HG02938 (cell line): ENCODE results near the gene TMEM163.
"Not testable (repeated sequence)": the region's sequence is repeated elsewhere in the genome, so short reads cannot be mapped to it uniquely, and the experiment has no call there.

Experiments
- ATAC-seq: cut with Tn5 transposase; IDR thresholded peaks from one replicate; pipeline ENCODE4 v1.9.1; 2021; ENCODE audit warnings: mild to moderate bottlenecking, moderate library complexity; ENCODE audit not compliant: unreplicated experiment

The TMEM163 gene

DNA sequence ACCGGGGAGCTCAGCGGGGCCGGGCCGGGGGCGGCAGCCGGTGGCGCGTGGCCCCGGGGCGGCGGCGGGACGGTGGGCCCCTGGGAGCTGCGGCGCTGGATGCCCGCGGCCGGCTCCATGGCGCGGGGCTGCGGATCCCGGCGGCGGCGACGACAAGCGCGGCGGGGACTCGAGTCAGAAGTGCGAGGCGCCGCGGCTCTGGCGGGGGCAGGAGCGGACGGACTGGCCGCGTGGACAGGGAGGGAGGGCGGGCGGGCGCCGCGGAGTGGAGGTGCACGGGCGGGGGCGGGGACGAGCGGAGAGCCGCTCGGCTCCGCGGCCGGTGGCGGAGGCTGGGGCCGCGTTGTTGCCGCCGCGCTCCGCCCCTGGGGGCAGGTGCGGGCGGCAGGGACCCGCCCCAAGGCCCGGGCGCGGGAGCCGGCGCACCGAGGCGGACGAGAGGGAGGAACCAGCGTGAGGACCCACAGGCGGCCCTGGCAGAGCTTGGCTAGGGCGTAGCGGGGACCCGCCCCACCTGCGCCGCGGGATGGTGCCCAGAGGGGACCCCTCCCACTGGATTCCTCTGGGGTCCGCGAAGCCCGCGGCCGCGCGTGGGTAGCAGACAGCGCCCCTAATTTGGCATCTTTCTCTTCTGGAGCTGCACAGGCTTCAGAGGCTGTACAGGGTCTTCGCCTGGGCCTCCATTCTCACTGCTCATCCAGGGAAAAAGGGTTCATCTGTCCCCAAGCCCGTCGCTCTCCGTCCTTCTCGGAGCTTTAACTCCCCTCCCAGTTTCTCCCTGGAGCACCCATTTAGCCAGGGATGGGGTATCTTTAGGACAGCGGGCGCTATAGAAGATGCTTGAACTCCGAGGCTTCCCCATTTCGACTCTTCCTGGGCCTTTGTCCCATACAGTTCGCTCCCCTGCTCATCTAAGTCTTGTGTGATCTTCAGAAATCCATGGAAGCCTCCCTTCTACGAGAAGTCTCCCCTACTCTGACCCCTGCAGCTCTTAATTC lies at the start of gene TMEM163:
Gene TMEM163, minus strand, starts transcription at position 184 of the 998 bp plus-strand sequence.
- no peak for ATAC-seq

DNA sequence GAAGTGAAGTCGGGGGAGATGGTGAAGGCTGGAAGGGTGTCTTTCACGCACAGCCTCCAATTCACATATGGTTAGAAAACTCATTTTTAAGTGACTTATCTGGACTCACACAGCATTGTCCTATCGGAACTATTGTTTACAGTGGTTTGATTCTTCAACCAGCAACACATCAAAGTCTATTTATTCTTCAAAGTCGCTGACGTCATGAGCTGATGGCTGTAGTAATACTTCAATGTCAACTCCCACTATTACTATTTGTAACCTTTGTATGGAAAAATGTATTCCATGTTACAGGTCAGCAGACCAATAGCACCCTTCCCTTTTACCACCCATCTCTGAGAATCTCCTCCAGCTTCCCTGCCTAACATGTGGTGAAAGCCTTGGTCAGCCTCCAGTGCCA lies 47.8 kb upstream of the TMEM163 start:
- no peak for ATAC-seq

DNA sequence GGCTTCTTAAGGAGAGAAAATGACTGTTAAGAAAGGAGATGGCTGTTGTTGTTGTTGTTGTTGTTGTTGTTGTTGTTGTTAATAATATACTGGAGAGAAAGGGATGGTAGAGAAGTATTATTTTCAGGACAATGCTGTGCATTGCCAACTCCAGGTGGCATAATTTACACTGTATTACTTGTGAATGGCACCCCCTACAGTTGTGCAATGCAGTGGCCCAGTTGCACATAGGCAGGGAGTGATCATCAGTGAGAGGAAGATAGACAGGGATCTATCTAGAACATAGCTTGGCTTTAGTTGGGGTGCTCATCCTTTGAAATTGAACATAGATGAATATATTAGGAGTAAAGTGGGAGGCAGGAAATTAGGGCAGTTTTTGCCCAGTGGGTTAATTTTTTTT lies 47.2 kb upstream of the TMEM163 start:
- no peak for ATAC-seq

- ATAC-seq = no peak
Observed at GRCh38 chr2:134764164-134764563, 45.4 kb upstream of the TMEM163 start.

DNA sequence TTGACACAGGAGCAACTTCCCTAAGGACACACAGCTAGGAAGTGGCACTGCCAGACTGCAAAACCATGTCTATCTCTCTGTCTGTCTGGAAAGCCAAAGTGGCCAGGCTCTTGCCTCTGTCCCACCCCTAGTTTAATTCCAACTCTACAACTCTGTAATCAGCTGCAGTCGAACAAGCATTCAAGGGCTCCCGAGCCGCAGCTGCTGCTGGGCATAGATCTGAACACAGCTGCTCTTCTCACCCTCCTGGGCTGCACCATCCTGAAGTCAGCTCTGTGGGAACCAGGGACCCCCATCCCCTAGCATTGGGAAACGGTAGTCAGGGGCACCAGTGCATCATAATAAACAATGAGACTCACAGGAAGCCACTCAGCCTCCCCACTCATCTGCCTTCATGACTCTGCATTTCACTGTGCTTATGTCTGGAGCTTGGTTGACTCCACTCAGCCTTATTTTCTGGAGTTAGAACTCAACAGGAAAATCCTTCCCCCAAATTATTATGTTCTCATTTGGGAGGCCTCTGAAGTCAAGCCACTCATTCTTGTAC lies 44.4 kb upstream of the TMEM163 start:
- ATAC-seq = no peak

GRCh38 chr2:134762508-134762907 lies 43.7 kb upstream of the TMEM163 start:
- no peak for ATAC-seq

- ATAC-seq = no peak
Observed at GRCh38 chr2:134760385-134760784, 41.6 kb upstream of the TMEM163 start.

DNA sequence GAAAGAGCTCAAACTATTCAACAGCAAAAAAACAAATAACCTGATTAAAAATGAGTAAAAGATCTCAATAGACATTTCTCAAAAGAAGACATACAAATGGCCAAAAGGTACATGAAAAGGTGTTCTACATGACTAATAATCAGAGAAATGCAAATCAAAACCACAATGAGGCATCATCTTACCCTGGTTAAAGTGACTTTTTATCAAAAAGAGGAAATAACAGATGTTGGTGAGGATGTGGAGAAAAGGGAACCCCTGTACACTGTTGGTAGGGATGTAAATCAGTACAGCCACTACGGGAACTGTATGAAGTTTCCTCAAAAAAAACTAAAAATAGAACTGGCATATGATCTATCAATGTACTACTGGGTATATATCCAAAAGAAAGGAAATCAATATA lies 39.8 kb upstream of the TMEM163 start:
- peak; percentile 95 for ATAC-seq

- ATAC-seq = not testable (repeated sequence)
Observed at GRCh38 chr2:134751981-134752380, 33.2 kb upstream of the TMEM163 start.

GRCh38 chr2:134745546-134745945 lies 26.7 kb upstream of the TMEM163 start:
- no peak for ATAC-seq

- no peak for ATAC-seq
Observed at GRCh38 chr2:134745023-134745422, 26.2 kb upstream of the TMEM163 start.

- peak; percentile 96 for ATAC-seq
Observed at GRCh38 chr2:134739879-134740301, 21.1 kb upstream of the TMEM163 start.

DNA sequence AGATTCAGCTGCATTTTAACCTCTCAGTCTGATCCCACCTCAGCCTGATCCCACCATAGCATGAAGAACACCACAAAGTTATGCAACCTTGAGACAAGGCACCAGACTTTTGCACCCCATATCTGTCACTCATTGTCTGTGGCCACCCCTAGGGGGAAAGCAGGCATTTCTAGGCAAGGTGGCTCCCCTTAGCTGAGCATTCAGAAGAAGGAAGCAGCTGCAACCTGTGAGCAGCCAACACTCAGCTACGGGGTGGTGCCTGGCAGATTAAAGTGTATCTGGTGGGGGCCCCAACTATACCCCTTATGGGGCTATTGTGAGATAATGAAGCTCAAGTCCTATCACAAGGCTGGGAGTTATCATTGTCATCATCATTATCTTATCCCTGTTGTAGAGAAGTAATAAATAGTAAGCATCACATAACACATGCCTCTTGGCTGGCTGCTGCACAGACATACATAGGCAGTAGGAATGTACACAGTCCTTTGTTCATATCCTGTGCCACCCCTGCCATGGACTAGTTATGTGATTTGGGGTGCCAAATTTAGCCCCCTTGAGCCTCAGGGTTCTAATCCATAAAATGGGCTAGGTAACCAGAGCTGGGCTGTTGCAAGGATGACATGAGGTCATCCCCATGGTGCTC lies 20.6 kb upstream of the TMEM163 start:
- no peak for ATAC-seq

- no peak for ATAC-seq
Observed at GRCh38 chr2:134738141-134738870, 19.5 kb upstream of the TMEM163 start.

GRCh38 chr2:134737671-134738070 lies 18.9 kb upstream of the TMEM163 start:
- ATAC-seq = no peak

- ATAC-seq = no peak
Observed at GRCh38 chr2:134736167-134736880, 17.5 kb upstream of the TMEM163 start.

GRCh38 chr2:134728163-134728562 lies 9.4 kb upstream of the TMEM163 start:
- ATAC-seq = no peak

GRCh38 chr2:134727385-134727784 lies 8.6 kb upstream of the TMEM163 start:
- no peak for ATAC-seq

DNA sequence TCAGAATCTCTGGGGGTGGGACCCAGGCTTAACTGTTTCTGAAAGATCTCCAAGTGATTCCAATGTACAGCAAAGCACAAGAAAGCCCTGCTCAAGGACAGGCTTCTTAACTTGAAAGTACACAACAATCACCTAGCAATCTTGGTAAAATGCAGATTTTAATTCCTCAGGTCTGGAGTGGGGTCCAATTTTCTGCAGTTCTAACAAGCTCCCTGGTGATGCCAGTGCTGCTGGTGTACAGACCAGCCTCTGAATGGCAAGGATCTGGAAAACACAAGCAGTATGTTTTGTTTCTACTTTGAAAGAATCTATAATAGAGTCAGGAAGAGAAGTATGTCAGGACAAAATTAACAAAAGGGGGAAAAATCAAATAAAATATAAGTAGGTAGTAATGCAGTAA lies 7.8 kb upstream of the TMEM163 start:
- ATAC-seq = no peak

GRCh38 chr2:134725876-134726275 lies 7.1 kb upstream of the TMEM163 start:
- no peak for ATAC-seq
